Cardiac fibroblast (primary cell): ENCODE data around the gene RTF1.

Experiments used
- DNase-seq, 2 donors: peaks; one replicate each; pipeline versions ENCODE4 v3.0.0 to v3.0.0-alpha.2; 2010; ENCODE audit warnings: low read depth in 2 of 2
- H3K4me3 ChIP-seq, 2 donors: replicated peaks in 1 of 2; 1 replicate in 1 of 2; 2 replicates in 1 of 2; pipeline ENCODE4 v1.5.1; 2011; ENCODE audit warnings: low read depth in 2 of 2, low read length in 2 of 2, mild to moderate bottlenecking in 2 of 2, moderate library complexity in 1 of 2
- TF ChIP-seq, protein P1 (sequence below): IDR thresholded peaks from one replicate; pipeline ENCODE4 v1.5.1; 2011; ENCODE audit warnings: low read depth, mild to moderate bottlenecking, low read length, inconsistent platforms

The RTF1 gene

DNA sequence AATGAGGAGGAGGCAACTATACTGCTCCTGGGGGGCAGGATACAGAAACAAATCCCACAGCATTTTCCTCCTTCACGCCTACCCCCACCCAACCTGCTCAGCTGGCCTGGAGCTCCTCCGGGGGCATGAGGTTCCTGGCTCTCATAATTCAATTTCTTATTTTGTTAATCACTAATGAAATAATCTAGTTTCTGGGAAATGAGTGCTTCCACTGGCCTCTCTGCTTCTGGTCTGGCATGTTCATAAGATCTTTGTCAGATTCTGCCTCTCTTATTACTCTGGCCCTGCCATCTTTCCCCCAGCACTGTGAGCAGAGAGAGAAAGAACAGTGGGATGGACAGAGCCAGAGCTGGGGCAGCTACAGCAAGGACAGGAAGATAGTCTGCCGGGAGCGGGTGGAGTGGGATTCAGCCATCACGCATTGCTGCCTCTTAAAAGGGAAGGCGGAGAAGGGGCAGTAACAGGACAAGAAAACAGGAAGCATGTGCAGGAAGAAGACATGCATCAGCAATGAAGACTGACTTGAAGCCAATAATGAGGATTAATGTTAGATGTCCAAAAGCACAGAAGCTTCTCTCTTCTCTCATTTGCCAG, 113.6 kb downstream of the RTF1 start:
- TF ChIP-seq, protein P1, sequence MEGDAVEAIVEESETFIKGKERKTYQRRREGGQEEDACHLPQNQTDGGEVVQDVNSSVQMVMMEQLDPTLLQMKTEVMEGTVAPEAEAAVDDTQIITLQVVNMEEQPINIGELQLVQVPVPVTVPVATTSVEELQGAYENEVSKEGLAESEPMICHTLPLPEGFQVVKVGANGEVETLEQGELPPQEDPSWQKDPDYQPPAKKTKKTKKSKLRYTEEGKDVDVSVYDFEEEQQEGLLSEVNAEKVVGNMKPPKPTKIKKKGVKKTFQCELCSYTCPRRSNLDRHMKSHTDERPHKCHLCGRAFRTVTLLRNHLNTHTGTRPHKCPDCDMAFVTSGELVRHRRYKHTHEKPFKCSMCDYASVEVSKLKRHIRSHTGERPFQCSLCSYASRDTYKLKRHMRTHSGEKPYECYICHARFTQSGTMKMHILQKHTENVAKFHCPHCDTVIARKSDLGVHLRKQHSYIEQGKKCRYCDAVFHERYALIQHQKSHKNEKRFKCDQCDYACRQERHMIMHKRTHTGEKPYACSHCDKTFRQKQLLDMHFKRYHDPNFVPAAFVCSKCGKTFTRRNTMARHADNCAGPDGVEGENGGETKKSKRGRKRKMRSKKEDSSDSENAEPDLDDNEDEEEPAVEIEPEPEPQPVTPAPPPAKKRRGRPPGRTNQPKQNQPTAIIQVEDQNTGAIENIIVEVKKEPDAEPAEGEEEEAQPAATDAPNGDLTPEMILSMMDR = no peak
- H3K4me3 ChIP-seq = no peak overlapping the region
- DNase-seq = no peak
